Small intestine (tissue), 7 donors: ENCODE data around the gene EIF4E1B. TPM values are rescaled to one million over a fixed set of nuclear protein-coding genes. Genes with fewer than 3 reads are reported as not detected.

Experiments used
- DNase-seq, 2 donors: peaks; one replicate each; pipeline versions ENCODE4 v3.0.0 to v3.0.0-alpha.2; 2013
- FAIRE-seq: peaks from 2 replicates; lab custom pipeline; 2012; peaks lifted over from hg19 to GRCh38; lab: Jason Lieb, UNC
- H3K27ac ChIP-seq, 3 donors: one replicate each; pipeline ENCODE4 v1.5.1; 2013; ENCODE audit warnings: low read length in 2 of 3, mild to moderate bottlenecking in 2 of 3, control low read depth in 1 of 3, inconsistent platforms in 1 of 3, low read depth in 1 of 3, moderate library complexity in 1 of 3
- H3K27me3 ChIP-seq, 3 donors: one replicate each; pipeline ENCODE4 v1.6.1; 2013; ENCODE audit warnings: low read length in 3 of 3, inconsistent platforms in 1 of 3; ENCODE audit not compliant: control insufficient read depth in 3 of 3, insufficient read depth in 3 of 3
- H3K36me3 ChIP-seq, 3 donors: one replicate each; pipeline ENCODE4 v1.6.1; 2013; ENCODE audit warnings: low read length in 3 of 3, inconsistent platforms in 1 of 3, low read depth in 1 of 3, mild to moderate bottlenecking in 1 of 3, moderate library complexity in 1 of 3; ENCODE audit not compliant: control insufficient read depth in 3 of 3, insufficient read depth in 2 of 3
- H3K4me1 ChIP-seq, 3 donors: one replicate each; pipeline ENCODE4 v1.6.1; 2013; ENCODE audit warnings: low read length in 2 of 3, inconsistent platforms in 1 of 3, low read depth in 1 of 3, mild to moderate bottlenecking in 1 of 3, moderate library complexity in 1 of 3; ENCODE audit not compliant: control insufficient read depth in 3 of 3, insufficient read depth in 2 of 3
- H3K4me3 ChIP-seq, 3 donors: one replicate each; pipeline ENCODE4 v1.5.1; 2013; ENCODE audit warnings: low read length in 3 of 3, control low read depth in 1 of 3, inconsistent platforms in 1 of 3, low read depth in 1 of 3, mild to moderate bottlenecking in 1 of 3, moderate library complexity in 1 of 3
- H3K9me3 ChIP-seq, 2 donors: one replicate each; pipeline ENCODE4 v1.6.1; 2013; ENCODE audit warnings: low read depth in 1 of 2, low read length in 1 of 2; ENCODE audit not compliant: control insufficient read depth in 2 of 2, insufficient read depth in 1 of 2
- WGBS, 3 donors: extraction: QIAGEN DNeasy Blood & Tissue Kit; methylation state at CpG; one replicate each; pipeline ENCODE4 v1.1.7; 2013; 5-methylcytosine and 5-hydroxymethylcytosine counted together
- polyA plus RNA-seq, 4 donors: library from polyadenylated mRNA; stranded (reverse) in 3 of 4; unstranded in 1 of 4; fragments of 200-250 nt in 3 of 4; fragments of 120-200 nt in 1 of 4; gene quantifications; one replicate each; pipeline versions ENCODE4 v1.2.1 to v1.2.3, GENCODE V29; 2013
- donor health status: healthy with polysubstance abuse.
- donor health status: control.
- donor health status: control.
- donor health status: Bipolar disorder and iron deficiency.
- donor health status: healthy.

EIF4E1B gene
- polyA plus RNA-seq, 4 donors = 0.22 TPM; not detected in 3

DNA sequence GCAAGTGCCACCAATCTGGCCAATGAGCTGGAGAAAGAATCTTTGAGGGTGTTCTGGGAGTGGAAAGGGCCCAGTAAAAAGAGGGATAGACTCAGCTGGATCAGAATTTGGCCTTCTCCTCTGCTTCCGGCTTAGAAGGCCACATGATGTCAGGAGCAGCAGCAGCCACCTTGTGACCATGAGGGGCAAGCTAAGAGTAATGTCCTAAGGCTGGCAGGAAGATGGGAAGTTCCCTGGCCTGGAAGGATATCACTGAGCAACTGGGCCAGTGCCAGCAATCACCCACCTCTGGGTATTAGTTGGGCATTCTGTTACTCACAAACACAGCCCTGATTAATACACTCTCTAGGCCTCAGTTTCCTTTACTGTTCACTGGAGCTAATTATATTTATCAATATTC lies 61.0 kb downstream of the EIF4E1B start:
- Histone ChIP-seq H3K36me3 (no peaks in the 10 kb centered on the region), H3K4me1 (peaks cover 0 to 11% (median 4%) of the 10 kb centered on the region in 3 donors), H3K27ac (no peak overlapping the region), H3K4me3 (no peak overlapping the region), H3K27me3 (peaks cover 0 to 29% (median 11%) of the 10 kb centered on the region in 3 donors), H3K9me3 (peaks cover 0 to 12% of the 10 kb centered on the region in 2 donors)
- WGBS, 3 donors = 88 to 95% (median 94%) methylated on average over 1 of the region's 1 CpG
- no peak for FAIRE-seq
- no peak for DNase-seq

GRCh38 chr5:176692326-176692725 lies 61.9 kb downstream of the EIF4E1B start:
- whole genome bisulfite sequencing, 3 donors = 25 to 52% (median 50%) methylated on average over 5 of the region's 5 CpGs
- H3K4me3 ChIP-seq = no peak overlapping the region
- no peaks in the 10 kb centered on the region for H3K36me3 ChIP-seq
- peaks cover 0 to 29% (median 14%) of the 10 kb centered on the region in 3 donors for H3K27me3 ChIP-seq
- peak overlapping the region in 1 of 3 donors; percentile 40 for H3K27ac ChIP-seq
- H3K4me1 ChIP-seq = peaks cover 0 to 11% (median 4%) of the 10 kb centered on the region in 3 donors
- H3K9me3 ChIP-seq = peaks cover 0 to 10% of the 10 kb centered on the region in 2 donors
- DNase-seq (peak in 1 of 2 donors; percentile 49), FAIRE-seq (no peak)

- FAIRE-seq (no peak), DNase-seq (peak; percentile 65 to 68)
- peak overlapping the region in 2 of 3 donors; percentile 45 to 58 for H3K27ac ChIP-seq
Measured at GRCh38 chr5:176692839-176693476, 62.5 kb downstream of the EIF4E1B start.

GRCh38 chr5:176693477-176693851 lies 63.0 kb downstream of the EIF4E1B start:
- no peaks in the 10 kb centered on the region for H3K9me3 ChIP-seq
- FAIRE-seq (no peak), DNase-seq (peak; percentile 49 to 61)
- peak overlapping the region in 1 of 3 donors; percentile 58 for H3K27ac ChIP-seq
- H3K27me3 ChIP-seq = peaks cover 0 to 35% (median 14%) of the 10 kb centered on the region in 3 donors
- H3K4me1 ChIP-seq = peaks cover 0 to 11% (median 4%) of the 10 kb centered on the region in 3 donors
- no peak overlapping the region for H3K4me3 ChIP-seq
- no peaks in the 10 kb centered on the region for H3K36me3 ChIP-seq
- 8 to 29% (median 25%) methylated on average over 13 of the region's 13 CpGs for WGBS, 3 donors

More at GRCh38 chr5:176692839-176693476, 62.5 kb downstream of the EIF4E1B start:
- peaks cover 0 to 11% (median 4%) of the 10 kb centered on the region in 3 donors for H3K4me1 ChIP-seq
- H3K27me3 ChIP-seq = peaks cover 0 to 30% (median 14%) of the 10 kb centered on the region in 3 donors
- peaks cover 0 to 4% of the 10 kb centered on the region in 2 donors for H3K9me3 ChIP-seq
- no peaks in the 10 kb centered on the region for H3K36me3 ChIP-seq
- WGBS, 3 donors = 4 to 14% (median 9%) methylated on average over 13 of the region's 13 CpGs
- no peak overlapping the region for H3K4me3 ChIP-seq

DNA sequence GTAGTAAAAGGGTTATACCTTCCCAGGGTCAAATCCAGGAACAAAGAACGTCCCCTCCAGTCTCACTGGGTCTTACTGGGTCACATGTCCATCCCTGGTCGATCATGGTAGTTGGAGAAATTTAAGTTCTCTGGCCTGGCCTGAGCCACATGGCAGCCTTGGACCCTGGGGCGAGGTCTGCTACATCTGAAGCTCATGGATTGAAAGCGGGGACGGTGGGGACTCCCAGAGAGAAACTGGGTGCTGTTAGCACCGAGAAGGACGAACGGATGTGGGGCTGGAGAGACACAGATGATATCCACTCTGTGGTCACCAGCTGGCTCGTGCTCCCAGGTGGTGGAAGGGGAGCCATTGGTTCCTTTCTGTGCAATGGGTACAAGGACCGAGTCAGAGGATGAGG lies 63.7 kb downstream of the EIF4E1B start:
- WGBS, 3 donors = 74 to 84% (median 80%) methylated on average over 10 of the region's 10 CpGs
- H3K27me3 ChIP-seq = peaks cover 0 to 37% (median 18%) of the 10 kb centered on the region in 3 donors

GRCh38 chr5:176694631-176695030 lies 64.2 kb downstream of the EIF4E1B start:
- Histone ChIP-seq H3K27me3 (peaks cover 0 to 39% (median 18%) of the 10 kb centered on the region in 3 donors), H3K27ac (no peak overlapping the region), H3K4me3 (no peak overlapping the region), H3K4me1 (peaks cover 0 to 11% (median 4%) of the 10 kb centered on the region in 3 donors), H3K9me3 (no peaks in the 10 kb centered on the region), H3K36me3 (no peaks in the 10 kb centered on the region)
- DNase-seq (no peak), FAIRE-seq (no peak)
- WGBS, 3 donors = 75 to 91% (median 86%) methylated on average over 9 of the region's 9 CpGs

More for the DNA sequence above, 63.7 kb downstream of the EIF4E1B start:
- H3K4me3 ChIP-seq = no peak overlapping the region
- no peak overlapping the region for H3K27ac ChIP-seq
- no peak for DNase-seq
- H3K36me3 ChIP-seq = no peaks in the 10 kb centered on the region
- H3K4me1 ChIP-seq = peaks cover 0 to 11% (median 4%) of the 10 kb centered on the region in 3 donors
- no peaks in the 10 kb centered on the region for H3K9me3 ChIP-seq
- FAIRE-seq = no peak

DNA sequence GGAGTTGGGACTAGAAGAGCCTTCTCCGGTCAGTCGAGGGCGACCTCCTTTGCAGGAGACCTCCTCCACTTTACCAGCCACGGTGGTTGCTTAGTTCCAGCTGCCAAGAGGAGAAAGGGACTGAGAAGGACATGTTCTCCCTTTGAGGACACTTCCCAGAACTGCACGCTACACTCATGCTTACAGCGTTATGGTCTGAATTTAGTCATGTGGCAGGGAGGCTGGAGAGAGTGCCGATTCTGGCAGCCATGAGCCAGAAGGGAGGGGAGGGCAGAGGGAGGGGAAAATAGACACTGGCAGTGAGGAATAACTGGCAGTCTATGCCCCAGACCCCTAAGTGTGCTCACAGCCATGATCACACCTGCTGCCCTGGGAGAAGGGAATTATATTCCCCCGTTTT lies 64.6 kb downstream of the EIF4E1B start:
- DNase-seq = no peak
- H3K27ac ChIP-seq = no peak overlapping the region
- FAIRE-seq = no peak
- H3K4me1 ChIP-seq = peaks cover 0 to 11% (median 4%) of the 10 kb centered on the region in 3 donors
- peaks cover 0 to 39% (median 18%) of the 10 kb centered on the region in 3 donors for H3K27me3 ChIP-seq
- WGBS, 3 donors = 71 to 81% (median 75%) methylated on average over 8 of the region's 8 CpGs
- no peaks in the 10 kb centered on the region for H3K9me3 ChIP-seq
- H3K4me3 ChIP-seq = no peak overlapping the region
- no peaks in the 10 kb centered on the region for H3K36me3 ChIP-seq
